ENCODE results near the gene OR4K17. TPM values are rescaled to one million over a fixed set of nuclear protein-coding genes. Genes with fewer than 3 reads are reported as not detected.

Gene OR4K17
- total RNA-seq, 1 donor from 2014 or later, result not detected

DNA sequence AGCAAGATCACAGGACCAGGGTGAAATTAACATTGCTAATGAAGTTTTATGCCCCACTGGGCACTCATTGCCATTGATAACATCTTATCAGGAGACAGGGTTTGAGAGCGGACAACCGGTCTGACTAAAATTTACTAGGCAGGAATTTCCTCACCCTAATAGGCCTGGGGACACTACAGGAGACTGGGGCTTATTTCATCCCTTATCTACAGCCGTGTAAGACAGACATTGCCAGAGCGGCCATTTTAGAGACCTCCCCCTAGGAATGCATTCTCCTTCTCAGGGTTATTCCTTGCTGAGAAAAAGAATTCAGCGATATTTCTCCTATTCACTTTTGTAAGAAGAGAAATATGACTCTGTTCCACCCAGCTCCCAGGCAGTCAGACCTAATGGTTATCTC is 8.3 kb downstream of the OR4K17 start:
- Mint-ChIP-seq H3K36me3 (peaks cover 1% of the 10 kb centered on the region), H3K27ac (no peak overlapping the region), H3K9me3 (peaks cover 76% of the 10 kb centered on the region), H3K4me1 (no peaks in the 10 kb centered on the region), H3K27me3 (ENCODE audit: low read depth) (no peaks in the 10 kb centered on the region), H3K4me3 (no peak overlapping the region)
- no peak for DNase-seq (ENCODE audit: low spot score in 2 of 2, unreplicated experiment in 2 of 2)
- TF ChIP-seq, protein P1, sequence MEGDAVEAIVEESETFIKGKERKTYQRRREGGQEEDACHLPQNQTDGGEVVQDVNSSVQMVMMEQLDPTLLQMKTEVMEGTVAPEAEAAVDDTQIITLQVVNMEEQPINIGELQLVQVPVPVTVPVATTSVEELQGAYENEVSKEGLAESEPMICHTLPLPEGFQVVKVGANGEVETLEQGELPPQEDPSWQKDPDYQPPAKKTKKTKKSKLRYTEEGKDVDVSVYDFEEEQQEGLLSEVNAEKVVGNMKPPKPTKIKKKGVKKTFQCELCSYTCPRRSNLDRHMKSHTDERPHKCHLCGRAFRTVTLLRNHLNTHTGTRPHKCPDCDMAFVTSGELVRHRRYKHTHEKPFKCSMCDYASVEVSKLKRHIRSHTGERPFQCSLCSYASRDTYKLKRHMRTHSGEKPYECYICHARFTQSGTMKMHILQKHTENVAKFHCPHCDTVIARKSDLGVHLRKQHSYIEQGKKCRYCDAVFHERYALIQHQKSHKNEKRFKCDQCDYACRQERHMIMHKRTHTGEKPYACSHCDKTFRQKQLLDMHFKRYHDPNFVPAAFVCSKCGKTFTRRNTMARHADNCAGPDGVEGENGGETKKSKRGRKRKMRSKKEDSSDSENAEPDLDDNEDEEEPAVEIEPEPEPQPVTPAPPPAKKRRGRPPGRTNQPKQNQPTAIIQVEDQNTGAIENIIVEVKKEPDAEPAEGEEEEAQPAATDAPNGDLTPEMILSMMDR (IDR thresholded peaks at IDR 0.05; ENCODE audit: unreplicated experiment), result no peak

DNA sequence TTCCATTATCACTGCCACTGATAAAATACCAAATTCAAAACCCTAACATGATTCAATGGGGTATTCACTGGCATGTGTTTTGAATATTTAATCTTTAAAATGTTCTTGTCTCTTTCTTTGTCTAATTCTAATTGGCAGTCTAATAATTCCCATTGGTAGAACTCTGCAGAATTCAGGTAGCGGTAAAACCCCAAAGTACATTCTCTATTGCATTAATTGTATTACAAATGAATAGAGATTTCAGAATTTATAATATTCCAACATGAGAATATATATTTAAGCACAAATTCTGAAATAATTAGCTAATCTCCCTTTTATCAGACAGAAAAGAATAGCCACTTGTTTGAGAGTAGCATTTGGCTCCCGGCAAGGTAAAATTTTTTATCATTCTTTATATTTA is 28.0 kb downstream of the OR4K17 start, which contains the start of gene OR4N5:
Gene OR4N5, plus strand, starts transcription at position 301 of the 400 bp plus-strand sequence. CDS start 4,916 bp downstream, outside the sequence.
- no peaks in the 10 kb centered on the region for H3K27me3 Mint-ChIP-seq (ENCODE audit: low read depth)
- TF ChIP-seq, protein P1 (IDR thresholded peaks at IDR 0.05; ENCODE audit: unreplicated experiment), result no peak
- H3K9me3 Mint-ChIP-seq, result peaks cover 63% of the 10 kb centered on the region

DNA sequence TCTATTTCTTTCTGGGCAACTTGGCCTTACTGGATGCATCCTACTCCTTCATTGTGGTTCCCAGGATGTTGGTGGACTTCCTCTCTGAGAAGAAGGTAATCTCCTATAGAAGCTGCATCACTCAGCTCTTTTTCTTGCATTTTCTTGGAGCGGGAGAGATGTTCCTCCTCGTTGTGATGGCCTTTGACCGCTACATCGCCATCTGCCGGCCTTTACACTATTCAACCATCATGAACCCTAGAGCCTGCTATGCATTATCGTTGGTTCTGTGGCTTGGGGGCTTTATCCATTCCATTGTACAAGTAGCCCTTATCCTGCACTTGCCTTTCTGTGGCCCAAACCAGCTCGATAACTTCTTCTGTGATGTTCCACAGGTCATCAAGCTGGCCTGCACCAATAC is 33.4 kb downstream of the OR4K17 start:
- Mint-ChIP-seq H3K4me1 (no peaks in the 10 kb centered on the region), H3K4me3 (no peak overlapping the region), H3K27ac (no peak overlapping the region), H3K27me3 (ENCODE audit: low read depth) (no peaks in the 10 kb centered on the region), H3K36me3 (no peaks in the 10 kb centered on the region), H3K9me3 (peaks cover 69% of the 10 kb centered on the region)
- no peak for DNase-seq (ENCODE audit: low spot score in 2 of 2, unreplicated experiment in 2 of 2)
- TF ChIP-seq, protein P1 (IDR thresholded peaks at IDR 0.05; ENCODE audit: unreplicated experiment), result no peak

More for the DNA sequence above, 28.0 kb downstream of the OR4K17 start, which contains the start of gene OR4N5:
- no peak for DNase-seq (ENCODE audit: low spot score in 2 of 2, unreplicated experiment in 2 of 2)
- Mint-ChIP-seq H3K27ac (no peak within 1 kb of the TSS), H3K4me3 (no peak within 1 kb of the TSS), H3K4me1 (no peaks in the 10 kb centered on the region), H3K36me3 (no peaks in the 10 kb centered on the region)

DNA sequence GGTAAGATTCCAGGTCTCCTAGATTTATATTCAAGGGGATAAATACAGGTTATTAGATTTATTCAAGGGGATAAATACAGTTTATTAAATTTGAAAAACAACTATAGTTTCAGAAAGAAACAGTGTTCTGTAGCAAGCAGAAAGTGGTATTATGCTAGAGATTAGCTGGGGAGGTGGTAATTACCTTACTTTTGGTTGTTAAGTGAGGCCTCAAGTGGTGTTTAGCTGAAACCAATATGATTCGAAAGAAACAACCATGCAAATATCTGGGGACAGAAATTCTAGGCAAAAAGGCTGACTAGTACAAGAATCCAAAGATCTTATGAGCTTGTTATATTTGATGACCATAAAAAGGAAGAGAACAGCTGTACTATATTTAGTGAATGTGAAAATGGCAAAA is 34.3 kb downstream of the OR4K17 start:
- no peaks in the 10 kb centered on the region for H3K27me3 Mint-ChIP-seq (ENCODE audit: low read depth)
- H3K36me3 Mint-ChIP-seq, result no peaks in the 10 kb centered on the region
- DNase-seq (ENCODE audit: low spot score in 2 of 2, unreplicated experiment in 2 of 2), result no peak
- TF ChIP-seq, protein P1 (IDR thresholded peaks at IDR 0.05; ENCODE audit: unreplicated experiment), result no peak
- H3K4me1 Mint-ChIP-seq, result no peaks in the 10 kb centered on the region
- no peak overlapping the region for H3K27ac Mint-ChIP-seq
- H3K9me3 Mint-ChIP-seq, result peaks cover 69% of the 10 kb centered on the region
- no peak overlapping the region for H3K4me3 Mint-ChIP-seq

DNA sequence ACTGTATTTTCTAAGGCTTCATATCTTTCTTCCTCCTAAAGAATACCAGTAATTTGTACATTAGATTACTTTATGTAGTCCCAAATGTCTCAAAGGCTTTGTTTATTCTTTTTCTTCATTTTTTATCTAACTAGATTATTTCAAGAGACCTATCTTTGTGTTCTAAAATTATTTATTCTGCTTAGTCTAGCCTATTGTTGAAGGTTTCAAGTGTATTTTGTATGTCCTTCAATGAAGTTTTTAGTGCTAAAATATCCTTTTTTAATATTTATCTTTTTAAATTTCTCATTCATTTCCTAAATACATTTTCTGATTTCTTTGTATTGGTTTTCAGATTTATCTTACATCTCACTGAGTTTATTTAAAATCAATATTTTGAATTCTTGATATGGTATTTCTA is 53.9 kb downstream of the OR4K17 start:
- H3K9me3 Mint-ChIP-seq, result peaks cover 88% of the 10 kb centered on the region
- peaks cover 2% of the 10 kb centered on the region for H3K36me3 Mint-ChIP-seq

More for the DNA sequence above, 53.9 kb downstream of the OR4K17 start:
- Mint-ChIP-seq H3K27me3 (ENCODE audit: low read depth) (no peaks in the 10 kb centered on the region), H3K4me1 (no peaks in the 10 kb centered on the region), H3K27ac (no peak overlapping the region), H3K4me3 (no peak overlapping the region)
- TF ChIP-seq, protein P1 (IDR thresholded peaks at IDR 0.05; ENCODE audit: unreplicated experiment), result no peak
- no peak for DNase-seq (ENCODE audit: low spot score in 2 of 2, unreplicated experiment in 2 of 2)

Data from mesothelial cell of epicardium (in vitro differentiated cells).